Subcutaneous abdominal adipose tissue (tissue), 5 donors: ENCODE results near the gene HLA-DOB.

Source experiments
- H3K27ac ChIP-seq: one replicate; pipeline ENCODE4 v1.7.0; 2013; ENCODE audit warnings: low read depth, mild to moderate bottlenecking, inconsistent platforms, low read length, moderate library complexity
- H3K27me3 ChIP-seq, 5 donors: one replicate each; pipeline ENCODE4 v1.7.0; 2013; ENCODE audit warnings: low read length in 5 of 5, inconsistent platforms in 1 of 5; ENCODE audit not compliant: control insufficient read depth in 5 of 5, insufficient read depth in 4 of 5
- H3K36me3 ChIP-seq, 5 donors: one replicate each; pipeline ENCODE4 v1.7.0; 2013; ENCODE audit warnings: low read length in 5 of 5; ENCODE audit not compliant: control insufficient read depth in 5 of 5, insufficient read depth in 5 of 5
- H3K4me1 ChIP-seq, 5 donors: one replicate each; pipeline ENCODE4 v1.7.0; 2013; ENCODE audit warnings: low read length in 5 of 5, mild to moderate bottlenecking in 3 of 5, moderate library complexity in 1 of 5; ENCODE audit not compliant: control insufficient read depth in 5 of 5, insufficient read depth in 5 of 5
- H3K4me3 ChIP-seq, 5 donors: one replicate each; pipeline ENCODE4 v1.7.0; 2013; ENCODE audit warnings: low read length in 5 of 5, low read depth in 1 of 5
- H3K9ac ChIP-seq, 5 donors: one replicate each; pipeline ENCODE4 v1.7.0; 2013; ENCODE audit warnings: low read length in 5 of 5, mild to moderate bottlenecking in 4 of 5, moderate library complexity in 3 of 5
- H3K9me3 ChIP-seq, 5 donors: one replicate each; pipeline ENCODE4 v1.7.0; 2013; ENCODE audit warnings: low read length in 5 of 5; ENCODE audit not compliant: control insufficient read depth in 5 of 5
- donor health status: healthy.
- donor health status: healthy.
- donor health status: healthy.
- donor health status: healthy.
- donor health status: healthy.

HLA-DOB gene

DNA sequence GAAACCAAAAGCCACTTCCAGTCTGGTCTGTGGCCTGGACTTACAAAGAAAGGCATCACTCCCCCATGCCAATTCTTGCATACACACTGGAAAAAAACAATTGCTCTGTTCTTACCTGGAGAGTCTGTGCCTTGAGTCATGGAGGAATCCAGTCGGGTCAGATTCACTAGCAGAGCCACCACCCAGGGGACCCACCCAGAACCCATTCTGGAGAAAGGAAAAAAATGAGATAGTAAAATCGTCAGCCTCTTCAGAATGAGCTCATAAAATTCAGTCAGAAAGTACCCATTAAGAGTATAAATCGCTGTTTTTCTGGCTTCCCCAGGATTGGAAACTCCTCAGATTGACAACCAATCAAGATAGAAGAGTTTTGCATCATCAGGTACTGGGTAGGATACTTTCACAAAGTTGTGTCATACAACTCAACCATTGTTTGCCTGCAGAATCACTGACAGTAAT is at the start of gene HLA-DOB:
TSS of gene HLA-DOB (minus strand) at position 257 of the 459 bp plus-strand sequence. CDS start at position 206, 51 bp downstream.
- H3K36me3 ChIP-seq: no peaks in the 10 kb centered on the region
- no peaks in the 10 kb centered on the region for H3K9me3 ChIP-seq
- peak within 1 kb of the TSS in 3 of 5 donors; percentile 12 to 39 (median 32) for H3K4me3 ChIP-seq
- peaks cover 0 to 21% (median 6%) of the 10 kb centered on the region in 5 donors for H3K4me1 ChIP-seq
- no peak within 1 kb of the TSS for H3K9ac ChIP-seq
- no peaks in the 10 kb centered on the region for H3K27me3 ChIP-seq
- no peak within 1 kb of the TSS for H3K27ac ChIP-seq

- H3K27ac ChIP-seq: no peak overlapping the region
- H3K9me3 ChIP-seq: no peaks in the 10 kb centered on the region
- H3K9ac ChIP-seq: no peak overlapping the region
- peaks cover 0 to 8% (median 0%) of the 10 kb centered on the region in 5 donors for H3K27me3 ChIP-seq
- H3K4me1 ChIP-seq: peaks cover 0 to 2% (median 0%) of the 10 kb centered on the region in 5 donors
- peaks cover 0 to 3% (median 0%) of the 10 kb centered on the region in 5 donors for H3K36me3 ChIP-seq
- no peak overlapping the region for H3K4me3 ChIP-seq
Measured at GRCh38 chr6:32865724-32866443, 49.1 kb upstream of the HLA-DOB start.

DNA sequence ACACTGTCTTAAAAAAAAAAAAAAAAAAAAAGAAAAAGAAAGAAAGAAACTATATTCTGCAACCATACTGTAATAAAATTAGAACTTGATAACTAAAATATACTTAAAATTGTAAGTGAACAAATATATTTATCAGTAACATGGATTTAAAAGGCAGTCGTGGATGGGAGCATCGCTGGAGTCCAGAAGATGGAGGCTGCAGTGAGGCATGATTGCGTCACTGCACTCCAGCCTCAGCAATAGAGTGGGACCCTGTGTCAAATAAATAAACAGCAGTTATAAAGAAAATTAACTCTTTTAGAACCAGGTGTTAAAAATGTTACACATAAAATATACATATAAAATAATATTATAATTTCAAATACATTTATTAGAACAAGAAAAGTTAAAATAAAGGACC is 45.9 kb upstream of the HLA-DOB start:
- H3K9ac ChIP-seq: no peak overlapping the region
- H3K4me1 ChIP-seq: peaks cover 0 to 3% (median 0%) of the 10 kb centered on the region in 5 donors

DNA sequence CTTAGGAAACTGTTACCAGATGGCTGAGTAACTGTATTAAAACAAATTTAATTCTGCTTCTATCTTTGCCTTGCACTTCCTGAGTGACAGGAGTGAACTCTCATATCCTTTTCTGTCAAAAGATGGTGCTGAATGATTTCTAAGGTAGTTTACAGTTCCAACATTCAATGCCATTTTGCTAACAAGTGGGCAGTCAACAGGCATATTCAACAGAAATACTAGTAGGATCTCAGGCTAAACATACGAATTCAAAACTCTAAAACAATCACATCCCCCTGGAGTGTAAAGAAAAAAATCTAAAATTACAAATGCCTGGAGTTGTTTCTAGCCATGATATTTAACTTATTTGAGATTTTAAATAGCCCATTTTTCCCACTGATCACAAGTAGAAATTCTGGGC is 43.9 kb upstream of the HLA-DOB start:
- Histone ChIP-seq H3K4me1 (peaks cover 0 to 9% (median 1%) of the 10 kb centered on the region in 5 donors), H3K9me3 (no peaks in the 10 kb centered on the region), H3K9ac (no peak overlapping the region), H3K27me3 (no peaks in the 10 kb centered on the region), H3K36me3 (peaks cover 2 to 30% (median 27%) of the 10 kb centered on the region in 5 donors), H3K4me3 (no peak overlapping the region), H3K27ac (no peak overlapping the region)

More for the DNA sequence above, 45.9 kb upstream of the HLA-DOB start:
- no peaks in the 10 kb centered on the region for H3K9me3 ChIP-seq
- H3K36me3 ChIP-seq: peaks cover 2 to 24% (median 19%) of the 10 kb centered on the region in 5 donors
- H3K27ac ChIP-seq: no peak overlapping the region
- H3K4me3 ChIP-seq: no peak overlapping the region
- no peaks in the 10 kb centered on the region for H3K27me3 ChIP-seq

GRCh38 chr6:32858194-32858593 is 41.4 kb upstream of the HLA-DOB start:
- Histone ChIP-seq H3K4me3 (no peak overlapping the region), H3K36me3 (peaks cover 2 to 30% (median 27%) of the 10 kb centered on the region in 5 donors), H3K9ac (no peak overlapping the region), H3K27ac (no peak overlapping the region), H3K4me1 (peaks cover 5 to 28% (median 14%) of the 10 kb centered on the region in 5 donors), H3K9me3 (no peaks in the 10 kb centered on the region), H3K27me3 (no peaks in the 10 kb centered on the region)

- peaks cover 5 to 37% (median 22%) of the 10 kb centered on the region in 5 donors for H3K4me1 ChIP-seq
- no peak overlapping the region for H3K27ac ChIP-seq
- no peak overlapping the region for H3K4me3 ChIP-seq
- H3K9me3 ChIP-seq: no peaks in the 10 kb centered on the region
- H3K36me3 ChIP-seq: peaks cover 2 to 30% (median 27%) of the 10 kb centered on the region in 5 donors
- no peaks in the 10 kb centered on the region for H3K27me3 ChIP-seq
- H3K9ac ChIP-seq: no peak overlapping the region
Measured at GRCh38 chr6:32857156-32857891, 40.5 kb upstream of the HLA-DOB start.

DNA sequence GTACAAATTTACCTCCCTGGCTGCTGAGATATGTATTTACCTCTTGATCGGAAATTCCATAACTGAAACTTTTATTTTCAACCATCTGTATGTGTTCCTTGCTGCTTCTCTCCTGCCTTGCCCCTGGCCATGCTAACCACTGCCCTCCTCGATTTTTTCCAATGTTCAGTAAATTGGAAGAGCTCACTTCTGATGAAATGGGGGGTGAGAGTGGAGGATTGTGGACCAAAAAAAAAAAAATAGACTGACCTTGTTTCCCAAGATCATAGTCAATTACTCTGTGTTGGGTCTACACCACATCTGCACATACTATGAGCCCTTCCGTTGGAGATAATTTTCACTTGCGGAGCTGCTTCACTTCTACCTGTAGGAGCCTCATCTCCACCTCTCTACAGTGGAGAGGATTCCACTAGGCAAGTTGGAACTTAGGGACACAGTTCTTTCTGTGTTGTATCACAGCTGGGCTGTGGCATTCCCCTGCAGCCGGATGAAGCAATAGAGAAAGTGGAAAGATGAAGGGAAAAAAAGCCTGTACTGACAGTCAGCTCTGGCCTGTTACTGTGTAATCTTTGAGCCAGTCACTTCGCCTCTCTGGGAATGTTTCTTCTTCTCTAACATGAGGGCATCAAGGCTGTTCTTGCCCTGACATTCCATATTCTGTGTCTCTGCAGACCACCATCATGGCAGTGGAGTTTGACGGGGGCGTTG is 38.8 kb upstream of the HLA-DOB start:
- no peaks in the 10 kb centered on the region for H3K9me3 ChIP-seq
- H3K4me3 ChIP-seq: peak overlapping the region in 2 of 5 donors; percentile 89 to 94
- H3K36me3 ChIP-seq: peaks cover 2 to 41% (median 37%) of the 10 kb centered on the region in 5 donors
- peaks cover 5 to 51% (median 32%) of the 10 kb centered on the region in 5 donors for H3K4me1 ChIP-seq
- H3K9ac ChIP-seq: peak overlapping the region in 3 of 5 donors; percentile 35 to 100 (median 56)
- H3K27ac ChIP-seq: peak overlapping the region; percentile 99
- no peaks in the 10 kb centered on the region for H3K27me3 ChIP-seq

DNA sequence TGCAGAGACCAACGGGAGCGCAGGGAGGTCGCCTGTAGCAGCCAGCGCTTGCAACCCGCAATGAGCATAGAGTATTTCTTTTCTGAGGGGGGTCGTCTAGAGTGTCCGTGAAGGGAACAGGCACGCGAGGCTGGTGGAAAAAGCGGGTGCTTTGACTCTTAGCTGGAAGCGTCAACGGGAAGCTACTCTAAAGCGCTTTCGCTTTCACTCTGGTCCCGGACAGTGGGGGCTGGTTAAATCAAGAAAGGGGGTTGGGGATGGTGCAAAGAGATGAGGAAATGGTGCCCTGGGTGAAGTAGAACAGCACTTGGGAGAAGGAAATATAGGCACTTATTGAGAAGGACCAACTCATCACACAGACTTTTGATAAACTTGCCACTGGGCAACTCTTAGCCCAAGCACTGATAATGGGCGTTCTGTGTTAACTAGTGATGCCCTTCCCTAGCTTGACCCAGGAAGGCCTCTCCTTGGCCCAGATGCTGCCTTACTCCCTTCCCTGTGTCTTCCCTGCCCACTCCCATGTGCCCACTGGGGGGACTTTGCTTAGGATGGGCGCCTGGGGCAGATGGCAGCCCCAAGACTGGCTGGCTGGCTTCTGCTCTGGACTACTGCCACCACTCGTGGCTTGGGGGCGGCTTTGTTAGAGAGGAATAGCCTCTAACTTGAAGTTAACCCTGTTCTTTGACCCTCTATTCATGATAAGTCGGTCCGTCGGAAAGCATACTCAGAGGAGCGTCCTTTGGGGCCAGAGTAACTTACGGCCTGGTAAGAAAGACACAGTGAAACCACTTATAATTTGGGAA is 37.8 kb upstream of the HLA-DOB start:
- peak overlapping the region; percentile 29 to 100 (median 99) for H3K9ac ChIP-seq
- no peaks in the 10 kb centered on the region for H3K27me3 ChIP-seq
- H3K4me3 ChIP-seq: peak overlapping the region; percentile 85 to 97 (median 93)
- H3K36me3 ChIP-seq: peaks cover 0 to 47% (median 42%) of the 10 kb centered on the region in 5 donors
- H3K27ac ChIP-seq: peak overlapping the region; percentile 99
- H3K4me1 ChIP-seq: peaks cover 5 to 57% (median 32%) of the 10 kb centered on the region in 5 donors
- no peaks in the 10 kb centered on the region for H3K9me3 ChIP-seq
